NCI-H146 treated with DMSO at 0.1 percent for 48 hours (cell line): ENCODE results near the gene ASB1.
A peak's percentile ranks its signal among the peaks of the same experiment; 100 is the strongest.

Source experiments
- DNase-seq: peaks from one replicate; lab custom pipeline; 2025; ENCODE audit not compliant: unreplicated experiment; lab: John Stamatoyannopoulos, UW

The ASB1 gene

DNA sequence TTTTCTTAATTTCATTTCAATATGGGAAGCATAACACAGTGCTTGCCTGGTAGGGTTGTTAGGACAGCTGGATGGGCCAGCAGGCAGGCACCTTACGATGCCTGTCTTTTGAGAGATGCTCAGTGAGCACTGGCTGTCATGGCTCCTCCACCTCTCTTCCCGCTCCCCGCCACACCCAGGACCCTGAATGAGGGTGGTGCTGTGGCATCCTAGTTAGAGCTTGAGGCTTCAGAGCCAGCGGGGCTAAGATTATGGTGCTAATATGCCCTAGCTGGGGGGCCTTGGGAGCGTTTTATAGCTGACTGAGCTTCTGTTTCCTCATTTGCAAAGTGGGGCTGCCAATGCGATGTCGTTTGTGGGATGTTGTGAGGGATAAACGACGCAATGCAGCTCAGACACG lies 37.7 kb downstream of the ASB1 start:
- no peak for DNase-seq

DNA sequence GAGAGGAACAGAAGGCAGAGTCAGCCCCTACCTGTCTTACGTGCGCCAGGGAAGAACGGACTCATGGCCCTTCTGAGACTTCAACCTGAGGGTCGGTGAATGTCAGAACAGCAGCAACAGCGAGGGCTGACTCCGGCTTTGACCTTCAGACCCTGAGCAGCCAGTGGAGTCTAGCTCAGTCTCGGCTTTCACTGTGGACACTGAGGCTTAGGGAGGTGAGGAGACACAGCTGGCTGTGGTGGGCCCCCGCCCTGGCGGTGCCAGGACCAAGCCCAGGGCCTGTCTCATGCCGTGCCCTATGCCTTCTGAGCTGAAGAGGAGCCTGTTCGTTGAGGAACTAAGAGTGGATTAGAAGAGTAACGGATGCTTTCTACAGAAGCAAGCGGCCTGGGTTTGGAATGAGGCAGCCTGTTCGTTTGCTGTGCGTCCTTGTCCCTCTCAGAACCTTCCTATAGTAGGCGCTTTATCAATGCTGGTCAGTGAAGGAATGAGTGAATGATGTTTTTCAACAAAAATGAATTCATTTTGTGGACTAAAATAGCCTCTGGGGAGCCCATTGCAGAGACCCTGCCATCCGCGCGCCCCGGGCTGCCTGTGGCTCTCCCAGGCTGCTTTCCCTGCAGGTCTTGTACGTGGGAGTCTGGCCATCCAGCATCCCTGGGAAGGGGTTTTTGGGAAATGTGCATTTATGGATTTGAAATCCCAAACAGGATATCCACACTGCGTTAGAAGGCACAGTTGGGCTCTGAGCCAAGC lies 38.9 kb downstream of the ASB1 start:
- no peak for DNase-seq

DNA sequence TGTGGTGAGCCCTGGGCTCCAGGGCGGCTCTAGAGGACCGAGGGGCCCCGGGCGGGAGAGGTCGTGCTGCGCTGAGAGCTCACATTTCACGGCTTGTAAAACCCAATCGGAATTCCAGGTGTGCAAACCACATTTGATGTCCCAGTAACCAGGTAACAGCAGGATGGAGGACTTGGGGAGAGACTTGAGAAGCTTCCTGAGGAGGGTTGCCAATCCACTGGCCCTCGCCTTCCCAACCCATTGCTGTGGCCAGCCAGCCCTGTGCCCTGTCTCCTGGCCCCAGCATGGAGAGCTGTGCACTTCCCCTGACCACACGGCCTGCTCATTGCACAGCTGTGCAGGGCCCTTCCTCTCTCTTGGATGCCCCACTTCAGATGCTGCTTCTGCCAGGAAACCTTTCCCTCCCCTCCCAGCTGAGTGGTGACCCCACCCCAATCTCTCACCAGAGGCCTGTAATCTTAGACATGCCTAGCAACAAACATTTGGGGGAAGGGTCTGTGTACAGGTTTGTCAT lies 39.6 kb downstream of the ASB1 start:
- DNase-seq, result peak; percentile 26

DNA sequence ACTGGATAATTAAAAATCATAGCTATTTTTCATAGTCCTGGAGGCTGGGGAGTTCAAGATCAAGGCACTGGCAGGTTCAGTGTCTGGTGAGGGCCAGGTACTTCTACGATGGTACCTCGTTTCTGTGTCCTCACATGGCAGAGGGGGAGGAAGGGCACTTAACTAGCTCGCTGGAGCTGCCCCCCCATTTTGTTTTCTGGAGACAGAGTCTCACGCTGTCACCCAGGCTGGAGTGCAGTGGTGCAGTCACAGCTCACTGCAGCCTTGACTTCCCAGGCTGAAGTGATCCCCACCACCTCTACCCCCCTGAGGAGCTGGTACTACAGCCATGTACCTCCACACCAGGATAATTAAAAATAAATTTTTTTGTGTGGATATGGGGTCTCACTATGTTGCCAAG lies 40.3 kb downstream of the ASB1 start:
- no peak for DNase-seq

DNA sequence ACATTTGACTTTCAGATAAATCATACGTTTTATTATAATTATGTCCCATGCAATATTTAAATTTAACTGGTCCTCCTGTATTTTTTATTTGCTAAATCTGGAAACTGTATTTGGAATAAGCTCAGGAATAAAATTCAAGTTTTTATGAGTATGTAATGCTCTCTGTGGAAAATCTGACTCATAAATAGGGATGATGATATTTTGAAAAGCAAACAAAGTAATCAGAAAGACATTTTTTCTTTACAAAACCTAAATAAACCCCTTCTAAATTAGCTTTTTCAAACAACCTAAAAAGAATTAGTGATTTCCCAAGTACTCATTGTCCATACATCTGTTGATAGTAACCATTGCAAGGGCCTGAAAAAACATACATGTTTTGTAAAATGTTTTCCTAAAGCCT lies 41.1 kb downstream of the ASB1 start:
- no peak for DNase-seq

DNA sequence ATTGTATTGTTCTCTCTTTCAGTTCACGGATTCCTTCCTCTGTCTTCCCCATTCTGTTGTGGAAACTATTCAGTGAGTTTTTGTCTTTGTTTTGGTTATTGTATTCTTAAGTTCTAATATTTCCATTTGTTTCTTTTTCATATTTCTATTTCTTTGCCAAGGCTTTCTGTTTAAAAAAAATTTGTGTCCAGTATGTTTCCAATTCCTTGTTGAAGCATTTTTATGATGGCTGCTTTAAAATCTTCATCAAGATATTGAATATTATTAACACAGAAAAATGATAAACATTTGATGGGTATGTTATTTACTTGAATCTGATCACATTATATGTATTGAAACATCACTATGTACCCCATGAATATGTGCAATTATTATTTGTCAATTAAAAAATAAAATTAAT lies 42.4 kb downstream of the ASB1 start:
- DNase-seq, result no peak

DNA sequence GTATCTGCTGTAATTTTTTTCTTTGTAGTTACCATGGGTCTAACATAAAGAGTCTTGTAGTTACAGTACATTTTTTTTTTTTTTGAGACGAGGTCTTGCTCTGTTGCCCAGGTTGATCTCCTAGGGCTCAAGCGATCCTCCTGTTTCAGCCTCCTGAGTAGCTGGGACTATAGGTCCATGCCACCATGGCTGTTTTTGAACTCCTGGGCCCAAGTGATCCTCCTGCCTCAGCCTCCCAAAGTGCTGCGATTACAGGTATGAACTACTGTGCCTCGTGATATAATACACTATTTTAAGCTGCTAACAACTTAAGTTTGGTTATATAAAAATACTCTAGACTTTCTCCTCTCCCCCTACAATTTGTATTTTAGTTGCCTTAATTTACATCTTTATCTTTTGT lies 46.3 kb downstream of the ASB1 start:
- DNase-seq, result no peak

DNA sequence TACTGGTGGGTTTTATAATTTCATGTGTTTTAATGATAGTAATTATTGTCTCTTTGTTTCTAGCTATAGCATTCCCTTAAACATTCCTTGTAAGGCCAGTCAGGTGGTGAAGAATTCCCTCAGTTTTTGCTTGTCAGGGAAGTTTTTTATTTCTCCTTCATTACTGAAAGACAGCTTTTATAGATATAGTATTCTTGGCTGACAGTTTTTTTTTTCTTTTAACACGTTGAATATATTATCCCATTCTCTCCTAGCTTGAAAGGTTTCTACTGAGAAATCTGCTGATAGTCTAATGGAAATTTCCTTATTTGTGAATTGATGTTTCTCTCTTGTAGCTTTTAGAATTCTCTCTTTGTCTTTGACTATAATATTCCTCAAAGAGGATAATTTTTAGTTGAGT lies 46.8 kb downstream of the ASB1 start:
- no peak for DNase-seq

DNA sequence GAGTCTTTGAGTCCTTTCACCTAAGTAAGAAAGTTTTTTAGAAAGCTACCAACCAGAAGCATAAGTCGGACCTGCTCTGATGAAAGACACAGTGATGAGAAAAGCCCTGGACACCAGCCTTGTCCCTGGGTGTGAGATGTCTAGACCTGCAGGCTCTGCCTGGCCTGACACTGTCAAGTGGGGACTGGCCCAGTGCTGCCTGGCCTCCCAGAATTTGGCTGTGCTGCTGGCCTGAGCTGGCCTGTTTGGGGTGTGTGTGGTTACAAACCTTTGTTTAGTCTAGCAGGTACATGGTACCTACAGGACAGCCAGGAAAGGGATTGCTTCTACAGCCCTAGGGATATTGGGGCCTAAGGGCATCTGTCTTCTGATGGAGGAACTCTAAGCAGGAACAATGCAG lies 48.3 kb downstream of the ASB1 start:
- DNase-seq, result no peak

DNA sequence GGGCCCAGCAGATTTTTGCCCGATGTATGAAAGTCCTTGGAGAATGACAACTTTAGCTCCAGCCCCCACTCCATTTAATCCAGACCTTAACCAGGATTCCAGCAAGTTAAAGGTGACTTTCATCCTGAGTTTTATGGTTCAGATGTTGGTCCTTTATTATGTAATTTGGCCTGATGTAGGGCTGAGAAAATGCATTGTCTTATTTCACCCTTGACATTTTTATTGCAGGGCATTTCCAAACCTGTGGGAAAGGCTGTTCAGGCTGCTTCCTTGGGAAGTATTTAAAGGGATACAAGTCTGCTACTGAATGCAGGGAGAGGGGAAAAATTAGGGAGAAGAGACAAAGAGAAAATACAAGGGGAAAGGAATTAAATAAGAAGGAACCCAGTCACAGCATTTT lies 48.8 kb downstream of the ASB1 start:
- DNase-seq, result no peak

DNA sequence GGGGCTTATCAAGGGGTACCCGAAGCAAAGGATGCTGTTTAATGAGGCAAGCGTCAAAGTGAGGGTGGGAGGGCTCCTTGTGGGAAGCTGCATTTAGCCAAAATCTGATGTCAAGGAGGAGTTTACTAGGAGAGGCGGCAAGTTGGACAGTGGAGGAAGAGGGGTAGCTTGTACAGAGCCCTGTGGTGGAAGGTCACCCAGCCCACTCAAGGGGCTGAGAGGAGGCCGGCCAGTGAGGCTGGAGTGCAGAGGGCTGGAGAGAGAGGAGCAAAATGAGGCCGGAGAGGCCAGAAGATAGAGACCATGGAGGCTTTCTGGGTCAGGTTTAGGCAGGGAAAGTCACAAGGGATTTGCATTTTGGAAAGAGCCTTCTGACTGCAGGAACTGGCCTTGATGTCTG lies 49.5 kb downstream of the ASB1 start:
- no peak for DNase-seq

DNA sequence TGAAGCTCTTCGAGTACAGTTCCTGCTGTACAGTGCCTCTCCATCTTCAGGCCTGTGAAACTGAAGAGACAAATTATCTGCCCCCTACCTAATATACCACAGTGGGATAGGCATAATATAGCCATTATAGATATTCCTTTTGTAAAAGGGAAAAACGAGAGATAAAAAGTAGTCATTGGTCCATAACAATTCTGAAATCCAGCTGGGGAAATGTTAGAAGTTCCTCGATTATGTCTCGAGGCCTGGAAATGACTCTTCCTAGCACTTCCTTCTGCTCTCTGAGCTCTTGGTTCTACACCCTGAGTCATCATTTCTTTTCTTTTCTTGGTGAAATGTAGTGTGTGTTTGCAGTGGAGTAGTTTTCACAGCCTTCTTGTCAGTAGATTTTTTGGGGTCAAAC lies 51.5 kb downstream of the ASB1 start:
- no peak for DNase-seq

DNA sequence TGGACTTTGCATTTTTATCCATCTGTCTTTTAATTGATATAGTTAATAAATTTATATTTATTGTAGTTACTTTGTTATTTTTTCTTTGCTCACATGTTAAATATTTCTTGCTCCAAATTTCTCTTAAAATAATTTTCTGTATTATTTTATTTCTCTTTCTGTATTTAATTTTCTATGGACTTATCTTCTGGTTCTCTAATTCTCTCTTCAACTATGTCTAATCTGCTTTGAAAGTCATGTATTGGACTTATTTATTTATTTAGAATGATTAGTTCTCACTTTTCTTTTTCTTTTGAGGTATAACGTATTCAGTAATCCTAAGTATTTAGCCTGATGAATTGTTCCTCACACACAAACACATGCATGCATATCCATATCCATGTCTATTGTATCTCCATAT lies 53.1 kb downstream of the ASB1 start:
- DNase-seq, result no peak

DNA sequence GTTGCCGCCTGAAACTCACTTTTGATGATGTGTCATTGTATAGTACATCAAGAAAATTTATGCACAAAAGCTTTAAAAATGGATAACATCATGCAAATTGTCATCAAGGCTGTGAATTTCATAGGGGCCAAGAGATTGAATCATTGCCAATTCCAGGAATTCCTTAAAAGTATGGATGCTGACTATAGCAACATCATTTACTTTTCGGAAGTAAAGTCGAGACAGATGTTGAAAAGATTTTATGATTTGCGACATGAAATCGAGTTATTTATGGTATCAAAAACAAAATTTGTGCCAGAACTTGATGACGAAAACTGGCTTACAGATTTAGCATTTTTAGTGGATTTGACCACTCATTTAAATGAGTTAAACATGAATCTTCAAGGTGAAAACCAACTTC lies 56.3 kb downstream of the ASB1 start:
- DNase-seq, result no peak

DNA sequence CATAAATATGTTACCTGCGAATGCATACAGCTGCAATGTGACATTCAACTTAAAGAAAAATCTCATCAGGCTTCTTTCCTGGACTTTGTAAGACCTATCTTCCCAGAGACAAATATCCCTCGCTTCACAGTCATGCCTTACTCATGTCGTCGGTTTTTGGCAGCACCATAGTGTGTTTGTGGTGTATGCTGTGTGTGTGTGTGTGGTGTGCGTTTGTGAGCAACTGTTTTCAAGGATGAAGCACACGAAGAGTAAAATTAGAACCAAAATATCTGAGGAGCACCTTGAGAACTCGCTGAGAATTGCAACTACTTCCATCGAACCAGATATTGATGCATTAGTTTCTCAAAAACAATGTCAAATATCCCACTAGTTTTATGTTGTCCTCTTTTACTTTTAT lies 56.9 kb downstream of the ASB1 start:
- DNase-seq, result no peak

DNA sequence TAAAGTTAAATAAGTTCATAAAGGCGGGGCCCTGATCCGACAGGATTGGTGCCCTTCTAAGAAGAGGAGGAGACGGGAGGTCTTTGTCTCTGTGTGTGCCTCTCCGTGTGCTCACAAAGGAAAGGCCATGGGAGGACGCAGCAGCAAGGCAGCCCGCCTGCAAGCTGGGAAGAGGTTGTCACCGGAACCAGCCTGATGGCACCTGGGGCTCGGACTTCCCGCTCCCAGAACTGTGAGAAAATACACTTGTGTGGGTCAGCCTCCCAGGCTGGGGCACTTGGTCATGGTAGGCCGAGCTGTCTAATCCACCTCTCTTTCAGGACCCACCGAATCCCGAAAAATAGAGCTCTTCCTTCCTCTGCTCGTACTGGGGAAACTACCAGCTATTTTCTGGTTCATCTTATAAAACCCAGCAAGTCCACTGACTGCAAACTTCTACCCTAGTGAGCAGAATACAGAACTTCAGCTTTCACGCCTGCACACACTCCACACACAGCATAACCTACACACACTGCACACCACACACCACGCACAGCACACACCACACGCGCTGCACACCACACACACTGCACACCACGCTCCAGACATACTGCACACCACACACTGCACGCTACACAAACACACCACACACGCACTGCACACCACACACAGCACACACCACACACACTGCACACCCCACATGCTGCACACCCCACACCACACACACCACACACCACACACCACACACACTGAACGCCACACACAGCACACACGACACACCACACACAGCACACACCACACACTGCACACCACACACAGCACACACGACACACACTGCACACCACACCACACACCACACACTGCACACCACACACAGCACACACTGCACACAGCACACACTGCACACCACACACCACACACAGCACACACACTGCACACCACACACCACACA lies 58.1 kb downstream of the ASB1 start:
- no peak for DNase-seq

DNA sequence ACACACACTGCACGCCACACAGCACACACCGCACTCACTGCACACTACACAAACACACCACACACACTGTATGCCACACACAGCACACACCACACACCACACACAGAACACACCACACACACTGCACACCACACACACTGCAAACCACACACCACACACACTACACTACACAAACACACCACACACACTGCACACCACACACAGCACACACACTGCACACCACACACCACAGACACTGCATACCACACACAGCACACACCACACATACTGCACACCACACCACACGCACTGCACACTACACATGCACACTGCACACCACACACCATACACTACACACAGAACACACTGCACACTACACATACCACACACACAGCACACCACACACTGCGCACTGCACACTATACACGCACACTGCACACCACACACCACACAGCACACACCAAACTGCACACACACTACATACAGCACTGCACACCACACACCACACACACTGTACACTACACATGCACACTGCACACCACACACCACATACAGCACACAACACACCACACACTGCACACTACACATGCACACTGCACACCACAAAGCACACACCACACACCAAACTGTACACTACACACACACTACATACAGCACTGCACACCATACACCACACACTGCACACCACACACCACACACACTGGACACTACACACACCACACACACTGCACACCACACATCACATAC lies 59.6 kb downstream of the ASB1 start:
- no peak for DNase-seq

DNA sequence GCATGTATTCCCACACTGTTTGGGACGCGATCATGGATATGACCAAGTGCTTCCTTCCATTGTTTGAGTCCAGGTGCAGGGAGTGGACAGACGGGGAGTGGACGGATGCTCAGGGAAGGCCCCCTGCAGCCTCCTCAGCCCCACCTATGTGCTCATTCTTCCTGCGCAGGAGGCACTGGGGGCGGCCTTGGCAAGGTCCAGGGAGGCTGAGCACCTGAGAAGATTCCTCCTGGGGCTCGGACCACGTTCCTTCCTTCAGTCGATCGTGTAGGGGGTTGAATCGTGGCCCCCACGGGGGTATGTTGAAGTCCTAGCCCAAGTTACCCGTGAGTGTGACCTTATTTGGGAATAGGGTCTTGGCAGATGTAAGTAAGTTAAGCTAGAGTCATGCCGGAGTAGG lies 60.4 kb downstream of the ASB1 start:
- DNase-seq, result no peak

DNA sequence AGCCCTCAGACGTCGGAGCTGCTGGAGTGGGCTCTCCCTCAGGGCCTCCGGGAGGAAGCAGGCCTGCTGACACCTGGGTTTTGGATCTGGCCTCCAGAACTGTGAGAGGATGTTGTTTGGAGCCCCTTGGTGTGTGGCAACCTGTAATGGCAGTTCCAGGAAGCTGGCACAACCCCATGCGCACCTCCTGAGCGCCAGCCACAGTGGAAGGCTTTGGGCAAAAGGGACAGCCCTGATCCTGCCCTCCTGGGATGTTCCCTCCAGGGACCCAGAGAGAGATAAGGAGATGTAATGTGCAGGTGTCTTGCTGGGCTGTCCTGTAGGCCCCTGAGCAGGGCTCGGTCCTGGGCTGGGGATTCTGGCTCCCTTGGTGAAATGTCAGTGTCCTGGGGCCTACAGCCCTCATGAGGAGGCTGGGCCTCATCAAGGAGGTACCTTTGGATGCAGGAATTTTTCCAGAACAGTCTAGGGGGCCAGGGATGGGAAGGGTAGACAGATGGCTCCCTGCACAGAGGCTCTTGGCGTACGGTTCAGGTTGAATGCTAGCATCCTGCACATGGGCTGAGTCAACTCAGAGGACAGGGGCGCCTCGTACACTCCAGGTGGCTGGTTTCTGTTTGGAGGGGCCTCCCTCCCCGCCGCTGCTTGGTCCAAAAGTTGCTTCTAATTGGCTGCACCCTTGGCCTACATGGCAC lies 61.1 kb downstream of the ASB1 start:
- DNase-seq, result no peak

DNA sequence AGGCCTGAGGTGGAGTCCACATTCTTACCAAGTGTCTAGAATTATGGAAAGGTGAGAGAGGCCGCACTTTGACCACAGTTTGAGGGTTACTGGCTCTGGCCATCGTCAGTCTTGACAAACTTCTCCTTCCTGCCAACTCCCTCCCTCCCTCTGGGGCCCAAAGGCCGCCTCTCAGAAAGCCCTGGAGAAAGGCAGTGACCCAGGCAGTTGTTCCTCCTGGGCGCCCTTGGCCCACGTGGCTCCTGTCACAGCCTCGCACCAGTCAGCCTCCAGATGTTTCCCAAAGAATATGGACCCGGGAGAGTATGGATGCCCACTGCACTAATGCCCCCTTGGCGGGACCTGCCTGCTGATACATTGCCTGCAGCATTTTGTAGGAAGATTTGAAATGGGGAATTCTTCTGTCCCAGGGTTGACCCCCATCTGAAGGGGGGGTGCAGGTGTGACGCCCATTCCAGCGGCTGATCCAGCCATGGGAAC lies 61.7 kb downstream of the ASB1 start:
- no peak for DNase-seq

DNA sequence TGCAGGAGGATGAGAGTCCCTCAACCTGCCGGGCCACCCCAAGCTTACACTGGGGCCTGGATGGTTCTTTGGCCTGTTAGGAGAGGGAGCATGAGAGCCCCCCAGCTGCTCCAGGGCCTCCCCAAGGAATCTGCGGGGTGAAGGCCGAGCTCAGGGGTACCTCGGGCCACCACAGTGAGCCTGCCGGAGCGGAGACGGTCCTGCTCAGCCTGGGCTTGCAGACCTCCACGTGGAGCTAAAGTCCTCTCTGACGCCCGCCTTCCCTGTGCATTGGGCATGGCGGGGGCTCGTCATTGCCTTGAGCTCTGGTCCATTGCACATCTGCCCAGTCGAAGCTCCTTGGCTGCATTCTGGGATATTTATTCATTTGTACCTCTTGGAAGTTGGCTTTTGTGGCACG lies 62.7 kb downstream of the ASB1 start:
- DNase-seq, result no peak
